ENCODE data around the gene DBX2. TPM values are rescaled to one million over a fixed set of nuclear protein-coding genes. Genes with fewer than 3 reads are reported as not detected.
"Not testable (repeated sequence)": the region's sequence is repeated elsewhere in the genome, so short reads cannot be mapped to it uniquely, and the experiment has no call there.

Gene DBX2
- under 1 TPM in 2 of 4 donors, not detected in 2; 0.11 to 0.39 TPM for total RNA-seq

DNA sequence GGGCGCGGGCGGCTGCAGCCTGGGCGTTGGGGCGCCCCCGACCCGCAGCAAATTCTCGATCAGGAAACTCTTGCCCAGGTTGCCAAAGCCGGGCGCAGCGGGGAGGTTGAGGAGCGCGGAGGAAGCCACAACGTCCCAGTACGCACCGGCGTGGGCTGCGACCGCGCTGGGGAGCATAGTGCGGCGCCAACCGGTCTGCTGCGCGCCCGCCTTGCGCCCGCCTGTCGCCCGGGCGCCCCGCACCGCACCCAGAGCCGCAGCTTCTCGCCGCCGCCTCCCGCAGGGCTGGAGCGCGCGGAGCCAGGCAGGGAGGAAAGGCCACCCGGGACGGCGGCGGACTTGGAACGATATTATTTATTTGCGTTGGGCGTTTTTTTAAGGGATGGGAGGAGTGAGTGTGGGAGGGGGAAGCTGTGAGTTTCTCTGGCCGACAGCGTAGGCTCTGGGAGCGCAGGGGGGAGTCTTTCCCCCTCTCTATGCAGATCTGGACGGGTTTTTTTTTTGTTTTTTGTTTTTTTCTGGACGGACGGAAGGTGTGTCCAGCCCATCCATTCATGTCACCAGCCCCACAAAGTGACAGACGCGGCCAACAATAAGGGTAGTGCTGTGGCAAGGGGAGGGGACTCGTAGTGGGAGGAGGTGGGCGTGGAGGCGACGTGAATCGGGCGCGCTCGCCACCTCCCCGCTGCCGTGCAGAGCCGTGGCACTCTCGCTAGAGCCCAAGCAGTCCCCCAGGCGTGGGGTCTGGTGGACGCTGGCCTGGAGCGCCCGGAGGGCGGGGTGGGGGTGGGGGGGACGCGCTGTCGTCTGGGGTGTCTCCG, at the start of gene DBX2:
DBX2 (minus strand) TSS at position 349 of the 821 bp plus-strand sequence; CDS start at position 177, 172 bp downstream.
- Histone ChIP-seq H3K4me1 (peaks cover 0 to 10% of the 10 kb centered on the region in 2 donors), H3K4me3 (peak within 1 kb of the TSS; percentile 43 to 54 (median 49)), H3K9me3 (no peaks in the 10 kb centered on the region), H3K36me3 (no peaks in the 10 kb centered on the region), H3K27ac (no peak within 1 kb of the TSS), H3K27me3 (peaks cover 7 to 24% (median 23%) of the 10 kb centered on the region in 3 donors)
- DNase-seq (no peak), ATAC-seq (no peak)
- intact Hi-C loops (cut with DNase I; ENCODE audit: low total_unique reads) = no loop called here
- in situ Hi-C loops (cut with MboI; ENCODE audit: low sequenced_read_pairs in 4 of 4) = no loop called here
- no peak for TF ChIP-seq POLR2A (IDR thresholded peaks at IDR 0.05)
- TF ChIP-seq, protein P1, sequence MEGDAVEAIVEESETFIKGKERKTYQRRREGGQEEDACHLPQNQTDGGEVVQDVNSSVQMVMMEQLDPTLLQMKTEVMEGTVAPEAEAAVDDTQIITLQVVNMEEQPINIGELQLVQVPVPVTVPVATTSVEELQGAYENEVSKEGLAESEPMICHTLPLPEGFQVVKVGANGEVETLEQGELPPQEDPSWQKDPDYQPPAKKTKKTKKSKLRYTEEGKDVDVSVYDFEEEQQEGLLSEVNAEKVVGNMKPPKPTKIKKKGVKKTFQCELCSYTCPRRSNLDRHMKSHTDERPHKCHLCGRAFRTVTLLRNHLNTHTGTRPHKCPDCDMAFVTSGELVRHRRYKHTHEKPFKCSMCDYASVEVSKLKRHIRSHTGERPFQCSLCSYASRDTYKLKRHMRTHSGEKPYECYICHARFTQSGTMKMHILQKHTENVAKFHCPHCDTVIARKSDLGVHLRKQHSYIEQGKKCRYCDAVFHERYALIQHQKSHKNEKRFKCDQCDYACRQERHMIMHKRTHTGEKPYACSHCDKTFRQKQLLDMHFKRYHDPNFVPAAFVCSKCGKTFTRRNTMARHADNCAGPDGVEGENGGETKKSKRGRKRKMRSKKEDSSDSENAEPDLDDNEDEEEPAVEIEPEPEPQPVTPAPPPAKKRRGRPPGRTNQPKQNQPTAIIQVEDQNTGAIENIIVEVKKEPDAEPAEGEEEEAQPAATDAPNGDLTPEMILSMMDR (IDR thresholded peaks at IDR 0.05 in 4 of 5, conservative IDR thresholded peaks at IDR 0.05 in 1 of 5) = no peak

DNA sequence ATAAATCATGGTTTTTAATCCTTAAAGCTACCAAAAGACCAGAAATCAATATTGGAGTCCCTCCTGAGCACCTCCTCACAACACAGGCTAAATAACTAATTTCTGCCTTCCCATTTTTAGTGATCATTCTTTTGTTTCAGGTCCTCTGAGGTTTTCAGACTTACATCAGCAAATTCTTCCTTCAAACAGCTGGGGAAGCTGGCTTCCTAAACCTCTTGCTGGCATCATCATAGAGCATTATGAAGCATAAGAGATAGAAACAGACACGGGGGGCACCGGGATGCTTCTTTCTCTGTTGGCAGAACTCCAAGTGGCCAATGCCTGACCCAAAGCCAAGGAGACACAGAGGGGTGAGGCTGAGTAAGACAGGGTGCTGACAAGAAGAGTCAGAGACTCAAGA, 47.9 kb upstream of the DBX2 start:
- no peak for ATAC-seq
- no peaks in the 10 kb centered on the region for H3K27me3 ChIP-seq
- intact Hi-C loops (cut with DNase I; ENCODE audit: low total_unique reads) = no loop called here

DNA sequence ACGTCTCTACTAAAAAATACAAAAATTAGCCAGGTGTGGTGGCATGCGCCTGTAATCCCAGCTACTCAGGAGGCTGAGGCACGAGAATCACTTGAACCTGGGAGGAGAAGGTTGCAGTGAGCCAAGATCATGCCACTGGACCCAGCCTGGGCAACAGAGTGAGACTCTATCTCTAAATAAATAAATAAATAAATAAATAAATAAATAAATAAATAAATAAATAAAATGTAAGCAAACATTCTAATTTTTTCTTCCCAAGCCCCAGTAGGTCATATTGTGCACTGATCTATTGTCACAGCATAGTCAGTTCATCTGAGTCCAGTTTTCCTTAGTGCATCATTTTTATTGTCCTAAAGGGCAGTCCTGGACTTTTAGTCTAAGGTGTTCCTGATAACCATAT, 44.5 kb upstream of the DBX2 start:
- H3K4me3 ChIP-seq; DNase-seq; H3K27me3 ChIP-seq; H3K36me3 ChIP-seq; in situ Hi-C loops (cut with MboI; ENCODE audit: low sequenced_read_pairs in 4 of 4); H3K9me3 ChIP-seq; H3K27ac ChIP-seq; intact Hi-C loops (cut with DNase I; ENCODE audit: low total_unique reads); H3K4me1 ChIP-seq; ATAC-seq: not testable (repeated sequence)

More for the DNA sequence above, 47.9 kb upstream of the DBX2 start:
- no peak for DNase-seq
- Histone ChIP-seq H3K4me1 (no peaks in the 10 kb centered on the region), H3K27ac (no peak overlapping the region), H3K36me3 (no peaks in the 10 kb centered on the region), H3K4me3 (no peak overlapping the region), H3K9me3 (no peaks in the 10 kb centered on the region)
- no peak for TF ChIP-seq POLR2A (IDR thresholded peaks at IDR 0.05)
- TF ChIP-seq, protein P1 (IDR thresholded peaks at IDR 0.05 in 4 of 5, conservative IDR thresholded peaks at IDR 0.05 in 1 of 5) = no peak
- in situ Hi-C loops (cut with MboI; ENCODE audit: low sequenced_read_pairs in 4 of 4) = no loop called here

DNA sequence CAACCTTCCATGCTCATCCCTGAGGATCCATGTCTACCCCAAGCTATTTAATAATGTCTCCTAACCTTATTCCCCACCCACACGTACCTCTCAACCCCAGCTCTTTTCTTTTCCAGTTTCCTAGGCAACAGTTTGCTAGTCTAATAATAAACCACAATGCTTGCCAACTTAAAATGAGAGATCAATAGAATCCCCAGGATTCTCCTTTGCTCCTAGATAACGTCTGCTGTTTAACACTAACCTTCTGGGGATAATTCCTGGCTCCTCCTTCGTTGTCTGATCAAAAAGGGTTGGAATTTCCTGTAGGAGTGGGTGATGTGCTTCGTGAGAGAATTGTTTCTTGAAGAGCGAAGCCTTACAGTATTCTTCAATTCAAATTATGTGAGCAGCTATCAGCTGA, 42.2 kb upstream of the DBX2 start:
- Histone ChIP-seq H3K27me3 (no peaks in the 10 kb centered on the region), H3K4me3 (no peak overlapping the region), H3K4me1 (no peaks in the 10 kb centered on the region), H3K27ac (no peak overlapping the region), H3K9me3 (no peaks in the 10 kb centered on the region), H3K36me3 (no peaks in the 10 kb centered on the region)
- DNase-seq (no peak), ATAC-seq (no peak)
- no peak for TF ChIP-seq POLR2A (IDR thresholded peaks at IDR 0.05)
- TF ChIP-seq, protein P1 (IDR thresholded peaks at IDR 0.05 in 4 of 5, conservative IDR thresholded peaks at IDR 0.05 in 1 of 5) = no peak
- intact Hi-C loops (cut with DNase I; ENCODE audit: low total_unique reads) (no loop called here), in situ Hi-C loops (cut with MboI; ENCODE audit: low sequenced_read_pairs in 4 of 4) (no loop called here)

DNA sequence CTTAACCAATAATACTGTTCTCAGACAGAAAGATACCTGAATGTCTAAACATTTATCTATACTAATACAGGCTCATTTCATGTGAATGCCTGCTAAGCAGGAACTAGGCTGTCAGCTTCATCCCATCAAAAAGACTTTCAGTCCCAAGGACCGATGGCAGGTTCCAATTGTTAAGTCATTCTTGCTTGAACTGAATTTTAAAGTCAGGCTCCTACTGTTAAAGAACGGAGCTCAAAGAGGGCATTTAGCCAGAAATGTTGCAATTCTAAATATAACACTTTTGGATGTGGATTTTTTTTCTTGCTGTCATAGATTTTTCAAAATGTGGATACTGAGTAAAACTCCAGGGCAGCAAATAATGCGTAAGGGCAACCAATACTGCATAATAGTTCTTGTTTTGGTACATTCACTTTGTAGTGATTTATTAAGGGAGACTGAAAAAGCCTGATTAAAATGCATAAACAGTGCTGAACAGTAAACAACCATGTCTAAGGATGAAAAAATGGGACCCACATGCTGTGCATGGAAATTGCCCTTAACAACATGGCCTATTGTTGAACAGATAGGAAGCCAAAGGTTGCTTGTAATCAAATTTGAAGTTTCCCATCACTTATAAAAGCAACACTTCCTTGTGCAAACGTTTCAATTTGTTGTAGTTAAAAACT, 38.6 kb upstream of the DBX2 start:
- no peak for DNase-seq
- in situ Hi-C loops (cut with MboI; ENCODE audit: low sequenced_read_pairs in 4 of 4) (no loop called here), intact Hi-C loops (cut with DNase I; ENCODE audit: low total_unique reads) (no loop called here)
- H3K9me3 ChIP-seq = no peaks in the 10 kb centered on the region
- no peak overlapping the region for H3K4me3 ChIP-seq
- H3K27ac ChIP-seq = no peak overlapping the region
- peak in 1 of 2 donors; percentile 33 for ATAC-seq
- H3K36me3 ChIP-seq = no peaks in the 10 kb centered on the region
- no peaks in the 10 kb centered on the region for H3K4me1 ChIP-seq
- no peak for TF ChIP-seq POLR2A (IDR thresholded peaks at IDR 0.05)
- TF ChIP-seq, protein P1 (IDR thresholded peaks at IDR 0.05 in 4 of 5, conservative IDR thresholded peaks at IDR 0.05 in 1 of 5) = no peak
- H3K27me3 ChIP-seq = no peaks in the 10 kb centered on the region
